ENCODE results near the gene TAF1.
"Not testable (repeated sequence)": the region's sequence is repeated elsewhere in the genome, so short reads cannot be mapped to it uniquely, and the experiment has no call there.

Gene TAF1

DNA sequence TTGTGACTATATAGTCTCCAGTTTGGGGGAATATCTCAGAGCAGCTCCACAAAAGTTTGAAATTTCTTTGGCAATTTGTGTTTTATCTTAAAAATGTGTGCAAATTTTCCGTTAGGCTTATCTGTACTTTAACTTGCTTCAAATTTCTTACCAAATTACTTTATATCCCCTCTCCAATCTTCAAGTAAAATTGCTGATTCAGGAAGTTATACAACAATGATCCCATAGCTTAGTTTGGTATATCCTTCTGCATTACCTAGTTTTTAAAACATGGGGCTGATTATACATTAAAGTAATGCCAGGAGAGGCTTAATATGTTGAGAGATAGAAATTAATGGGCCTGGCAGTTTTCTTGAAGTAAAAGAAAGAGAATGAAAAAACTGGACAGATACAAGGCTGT lies 66.6 kb downstream of the TAF1 start:
- no peak for DNase-seq (ENCODE audit: low read depth)

DNA sequence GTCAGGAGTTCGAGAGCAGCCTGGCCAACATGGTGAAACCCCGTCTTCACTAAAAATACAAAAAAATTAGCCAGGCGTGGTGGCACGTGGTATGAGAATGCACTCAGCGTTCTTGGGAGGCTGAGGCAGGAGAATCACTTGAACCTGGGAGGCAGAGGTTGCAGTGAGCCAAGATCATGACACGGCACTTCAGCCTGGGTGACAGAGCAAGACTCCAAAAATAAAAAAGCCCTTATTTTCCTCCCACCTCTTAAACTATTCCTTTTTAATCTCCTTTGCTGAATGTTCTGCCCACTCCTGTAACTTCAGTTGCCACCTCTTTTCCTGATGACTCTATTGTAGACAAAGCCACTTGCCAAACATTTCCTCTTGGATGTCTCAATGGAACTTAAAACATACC lies 72.6 kb downstream of the TAF1 start:
- no peak for DNase-seq (ENCODE audit: low read depth)

DNA sequence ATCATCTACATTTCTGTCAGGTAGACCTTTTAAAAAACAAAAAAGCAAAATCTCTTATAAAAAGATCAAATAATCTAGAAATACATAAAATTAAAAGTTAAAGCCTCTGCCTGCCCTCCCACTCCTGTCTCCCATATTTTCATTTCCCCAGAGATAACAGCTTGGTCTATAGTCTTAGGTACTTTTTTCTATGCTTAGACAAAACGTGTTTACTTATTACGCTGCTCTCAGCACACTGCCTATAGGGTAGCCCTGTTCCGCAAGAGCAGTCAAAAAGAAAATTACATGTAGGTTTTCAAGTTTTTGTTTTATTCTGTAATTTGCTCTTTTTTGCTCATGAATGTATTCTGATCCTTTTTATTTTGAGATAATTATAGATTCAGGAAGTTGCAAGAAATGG lies 73.3 kb downstream of the TAF1 start:
- DNase-seq (ENCODE audit: low read depth), result no peak

GRCh38 chrX:71439896-71440295 lies 73.7 kb downstream of the TAF1 start:
- peak; percentile 20 for DNase-seq (ENCODE audit: low read depth)

DNA sequence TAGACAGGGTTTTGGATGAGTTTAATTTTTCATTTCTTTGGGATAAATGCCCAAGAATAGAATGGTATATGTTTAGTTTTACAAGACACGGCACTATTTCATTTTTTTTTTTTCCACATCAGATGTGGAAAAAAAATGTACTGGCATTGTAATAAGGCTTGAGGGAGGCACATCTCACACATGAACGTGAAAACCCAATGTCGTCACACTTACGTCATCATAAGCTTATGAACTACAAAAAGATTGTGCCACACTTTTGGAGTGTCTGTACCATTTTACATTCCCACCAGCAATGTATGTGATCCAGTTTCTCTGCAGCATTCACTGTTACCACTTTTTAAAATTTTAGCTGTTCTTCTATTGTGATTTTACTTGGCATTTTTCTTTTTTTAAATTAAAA lies 74.2 kb downstream of the TAF1 start:
- DNase-seq (ENCODE audit: low read depth), result no peak

- not testable (repeated sequence) for DNase-seq (ENCODE audit: low read depth)
Measured at GRCh38 chrX:71441809-71442208, 75.7 kb downstream of the TAF1 start.

GRCh38 chrX:71450433-71451106 lies 84.4 kb downstream of the TAF1 start:
- DNase-seq (ENCODE audit: low read depth), result peak; percentile 63

GRCh38 chrX:71451518-71451917 lies 85.4 kb downstream of the TAF1 start:
- not testable (repeated sequence) for DNase-seq (ENCODE audit: low read depth)

DNA sequence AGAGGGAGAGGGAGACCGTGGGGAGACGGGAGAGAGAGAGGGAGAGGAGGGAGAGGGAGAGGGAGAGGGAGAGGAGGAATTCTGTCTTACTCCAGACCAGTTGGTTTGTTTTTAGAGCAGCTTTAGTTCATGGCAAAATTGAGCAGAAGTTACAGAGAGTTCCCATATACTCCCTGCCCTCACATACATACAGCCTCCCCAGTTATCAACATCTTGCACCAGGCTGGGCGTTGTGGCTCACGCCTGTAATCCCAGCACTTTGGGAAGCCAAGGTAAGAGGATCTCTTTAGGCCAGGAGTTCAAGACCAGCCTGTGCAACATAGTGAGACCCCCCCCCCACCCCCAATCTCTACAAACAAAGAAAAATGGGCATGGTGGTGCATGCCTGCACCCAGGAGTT lies 86.9 kb downstream of the TAF1 start:
- DNase-seq (ENCODE audit: low read depth), result no peak

- DNase-seq (ENCODE audit: low read depth), result no peak
Measured at GRCh38 chrX:71454222-71454621, 88.1 kb downstream of the TAF1 start.

DNA sequence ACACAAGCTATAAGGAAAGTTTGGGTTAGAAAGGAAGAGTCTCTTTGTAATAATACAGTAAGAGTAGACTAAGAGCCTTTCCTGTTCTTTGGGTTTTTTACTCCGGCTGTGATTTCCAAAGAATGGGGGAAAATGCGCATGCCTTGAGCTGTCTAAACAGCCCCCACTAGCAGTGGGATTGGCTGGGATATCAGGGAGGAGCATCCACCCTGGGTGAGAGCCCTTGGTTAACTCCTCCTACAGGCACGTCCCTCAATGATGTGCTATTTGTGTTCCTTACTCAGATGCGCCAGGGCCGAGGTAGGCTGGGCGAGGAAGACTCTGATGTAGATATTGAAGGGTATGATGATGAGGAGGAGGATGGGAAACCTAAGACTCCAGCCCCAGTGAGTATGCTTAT lies 92.7 kb downstream of the TAF1 start:
- DNase-seq (ENCODE audit: low read depth), result no peak

DNA sequence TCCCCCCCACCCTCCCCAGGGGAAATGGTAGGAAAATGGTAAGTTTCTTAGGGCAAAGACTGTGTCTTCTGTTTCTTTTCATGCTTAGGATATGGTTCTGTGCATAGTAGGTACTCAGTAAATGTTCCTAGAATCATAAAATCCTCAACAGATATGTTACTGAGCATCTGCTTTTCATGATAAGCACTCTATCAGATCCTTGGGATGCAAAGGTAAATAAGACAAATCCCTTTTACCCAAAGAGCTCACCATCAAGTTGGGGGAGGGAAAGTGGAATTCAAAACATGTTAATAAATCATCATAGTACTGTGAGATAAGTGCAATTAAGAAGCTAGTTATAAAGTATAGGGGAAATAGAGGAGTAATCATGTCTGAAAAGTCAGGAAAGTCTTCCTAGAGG lies 98.8 kb downstream of the TAF1 start:
- no peak for DNase-seq (ENCODE audit: low read depth)

GRCh38 chrX:71466979-71467523 lies 100.9 kb downstream of the TAF1 start:
- no peak for DNase-seq (ENCODE audit: low read depth)

DNA sequence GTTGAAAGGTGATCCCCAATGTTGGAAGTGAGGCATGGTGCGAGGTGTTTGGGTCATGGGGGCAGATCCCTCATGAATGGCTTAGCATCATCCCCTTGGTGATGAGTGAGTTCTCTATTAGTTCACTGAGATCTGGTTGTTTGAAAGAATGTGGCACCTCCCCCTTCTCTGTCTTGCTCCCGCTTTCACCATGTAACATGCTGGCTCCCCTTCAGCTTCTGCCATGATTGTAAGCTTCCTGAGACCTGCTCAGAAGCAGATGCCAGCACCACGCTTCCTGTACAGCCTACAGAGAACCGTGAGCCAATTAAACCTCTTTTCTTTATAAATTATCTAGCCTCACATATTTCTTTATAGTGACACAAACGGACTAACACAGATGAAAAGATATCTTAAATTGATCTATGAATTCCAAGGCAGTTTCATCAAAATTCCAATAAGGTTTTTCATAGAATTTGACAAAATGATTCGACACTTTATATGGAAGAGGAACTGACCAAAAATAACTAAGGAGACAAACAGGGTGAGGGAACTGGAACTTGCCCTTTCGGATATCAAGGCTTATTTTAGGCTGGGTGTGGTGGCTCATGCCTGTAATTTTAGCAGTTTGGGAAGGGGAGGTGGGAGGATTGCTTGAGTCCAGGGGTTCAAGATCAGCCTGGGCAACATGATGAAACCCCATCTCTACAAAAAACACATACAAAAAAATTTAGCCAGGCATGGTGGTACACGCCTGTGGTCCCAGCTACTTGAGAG lies 109.8 kb downstream of the TAF1 start:
- no peak for DNase-seq (ENCODE audit: low read depth)

DNA sequence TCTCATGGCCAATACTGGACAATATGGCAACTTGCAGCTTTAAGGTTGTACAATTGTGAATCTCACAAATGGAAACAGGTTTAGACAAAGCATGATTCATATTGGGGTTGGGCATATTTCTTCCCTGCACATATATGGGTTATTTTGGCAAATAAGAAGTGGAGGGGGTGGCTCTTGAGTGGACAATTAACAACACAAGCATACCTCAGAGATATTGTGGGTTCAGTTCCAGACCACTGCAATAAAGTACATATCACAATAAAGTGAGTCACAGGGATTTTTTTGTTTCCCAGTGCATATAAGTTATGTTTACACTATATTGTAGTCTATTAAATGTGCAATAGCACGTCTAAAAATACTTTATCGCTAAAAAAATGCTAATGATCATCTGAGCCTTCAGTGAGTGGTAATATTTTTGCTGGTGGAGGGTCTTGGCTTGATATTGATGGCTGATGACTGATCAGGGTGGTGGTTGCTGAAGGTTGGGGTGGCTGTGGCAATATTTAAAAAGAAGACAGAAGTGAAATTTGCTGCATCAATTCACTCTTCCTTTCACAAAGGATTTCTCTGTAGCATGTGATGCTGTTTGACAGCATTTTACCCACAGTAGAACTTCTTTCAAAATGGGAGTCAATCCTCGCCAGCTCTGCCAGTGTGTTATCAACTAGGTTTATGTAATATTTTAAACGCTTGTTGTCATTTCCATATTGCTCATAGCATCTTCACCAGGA lies 116.2 kb downstream of the TAF1 start:
- DNase-seq (ENCODE audit: low read depth), result no peak

- DNase-seq (ENCODE audit: low read depth), result no peak
Measured at GRCh38 chrX:71487814-71488213, 121.7 kb downstream of the TAF1 start.

DNA sequence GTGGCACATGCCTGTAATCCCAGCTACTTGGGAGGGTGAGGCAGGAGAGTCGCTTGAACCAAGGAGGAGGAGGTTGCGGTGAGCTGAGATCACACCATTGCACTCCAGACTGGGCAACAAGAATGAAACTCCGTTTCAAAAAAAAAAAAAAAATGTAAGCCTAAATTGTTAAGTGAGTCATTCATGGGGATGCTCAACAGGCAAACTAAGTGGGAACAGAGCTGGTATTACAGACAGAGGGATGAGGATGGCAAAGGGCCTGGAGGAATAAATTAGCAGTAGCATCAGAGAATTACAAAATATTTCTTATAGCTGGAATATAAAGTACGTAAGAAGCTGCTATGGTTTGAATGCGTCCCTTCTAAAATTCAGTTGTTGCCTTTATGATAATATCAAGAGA lies 123.4 kb downstream of the TAF1 start:
- no peak for DNase-seq (ENCODE audit: low read depth)

- DNase-seq (ENCODE audit: low read depth), result no peak
Measured at GRCh38 chrX:71492231-71493065, 126.3 kb downstream of the TAF1 start.

DNA sequence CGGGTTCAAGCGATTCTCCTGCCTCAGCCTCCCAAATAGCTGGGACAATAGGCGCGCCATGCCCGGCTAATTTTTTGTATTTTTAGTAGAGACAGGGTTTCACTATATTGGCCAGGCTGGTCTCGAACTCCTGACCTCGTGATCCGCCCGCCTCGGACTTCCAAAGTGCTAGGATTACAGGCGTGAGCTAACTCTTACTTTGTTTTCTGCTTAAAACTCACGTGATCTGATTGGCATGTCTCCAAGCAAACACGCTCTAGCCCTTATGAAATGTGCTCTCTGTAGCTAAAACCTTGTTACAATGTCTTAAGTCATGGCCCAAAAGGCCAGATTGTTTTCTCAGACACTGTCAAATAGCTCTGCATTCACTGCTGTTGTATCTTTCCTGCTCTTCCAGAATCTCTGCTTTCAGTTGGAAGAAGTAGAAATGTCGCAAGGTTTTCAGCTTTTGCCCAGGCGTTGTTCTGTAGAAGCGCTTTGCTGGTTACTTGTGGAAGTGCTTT lies 127.0 kb downstream of the TAF1 start:
- no peak for DNase-seq (ENCODE audit: low read depth)

DNA sequence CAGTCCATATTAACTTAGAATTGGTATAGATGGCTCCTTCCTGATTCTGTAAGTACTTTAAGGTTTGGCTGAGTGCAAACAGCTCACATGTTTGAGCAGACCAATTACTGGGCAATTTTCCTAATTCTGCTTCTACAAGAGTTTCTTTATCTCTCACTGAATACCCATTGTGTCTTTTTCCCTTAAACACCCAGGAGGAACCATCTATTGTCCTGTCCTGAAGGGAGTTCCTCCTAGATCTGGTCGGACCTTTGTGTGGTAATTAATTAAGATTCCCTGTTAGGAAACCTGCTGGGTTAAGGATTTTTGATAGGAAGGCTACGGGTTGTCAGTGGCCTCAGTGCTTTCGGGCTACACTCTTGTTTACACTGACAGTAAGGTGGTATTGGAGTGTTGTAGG lies 129.8 kb downstream of the TAF1 start:
- DNase-seq (ENCODE audit: low read depth), result not testable (repeated sequence)

DNA sequence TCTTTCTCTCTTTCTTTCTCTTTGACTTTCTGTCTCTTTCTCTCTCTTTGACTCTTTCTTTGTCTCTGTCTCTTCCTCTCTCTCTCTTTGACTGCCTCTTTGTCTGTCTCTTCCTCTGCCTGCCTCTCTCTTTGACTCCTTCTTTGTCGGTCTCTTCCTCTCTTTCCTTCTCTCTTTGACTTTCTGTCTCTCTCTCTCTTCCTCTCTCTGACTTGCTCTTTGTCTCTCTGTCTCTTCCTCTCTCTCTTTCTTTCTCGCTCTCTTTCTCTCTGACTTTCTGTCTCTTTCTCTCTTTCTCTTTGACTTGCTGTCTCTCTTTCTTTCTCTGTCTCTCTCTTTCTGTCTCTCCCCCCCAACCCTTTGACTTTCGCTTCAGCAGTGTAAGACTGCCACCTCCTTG lies 130.3 kb downstream of the TAF1 start:
- DNase-seq (ENCODE audit: low read depth), result no peak

GRCh38 chrX:71502080-71502479 lies 135.9 kb downstream of the TAF1 start:
- DNase-seq (ENCODE audit: low read depth), result not testable (repeated sequence)

All from CMK (cell line).